Measurements from ENCODE around the gene EIF5AL1.
"Not testable (repeated sequence)": the region's sequence is repeated elsewhere in the genome, so short reads cannot be mapped to it uniquely, and the experiment has no call there.

Gene EIF5AL1

DNA sequence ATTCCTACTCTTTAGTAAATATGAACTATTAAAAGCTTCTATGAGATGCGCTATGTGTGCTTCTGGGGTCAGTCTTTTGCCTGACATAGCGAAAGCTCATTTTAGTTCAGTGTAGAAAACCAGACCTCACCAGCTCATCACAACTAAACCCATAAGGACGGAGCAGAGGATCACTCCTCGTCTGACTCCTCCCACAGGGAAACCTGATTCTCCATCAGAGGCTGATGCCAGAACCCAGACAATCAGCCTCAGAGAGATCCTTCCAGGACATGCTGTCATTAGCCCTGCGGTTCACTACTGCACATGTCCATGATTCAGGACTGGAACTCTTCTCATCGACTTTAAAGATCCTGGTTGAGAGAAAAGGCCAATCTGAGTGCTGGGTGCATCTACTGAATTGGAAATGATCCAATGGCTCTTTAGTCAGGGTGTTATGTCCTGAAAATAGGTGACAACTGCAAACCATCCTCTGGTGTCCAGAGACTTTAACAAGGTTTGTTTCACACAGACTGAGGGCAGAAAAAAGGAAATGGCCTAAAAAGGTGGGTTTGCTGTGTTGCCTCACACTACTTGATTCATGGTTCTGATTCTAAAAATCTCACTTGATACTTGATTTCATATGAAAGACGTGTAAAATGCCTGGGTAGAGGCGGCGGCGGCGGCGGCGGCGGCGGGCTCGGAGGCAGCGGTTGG is at the start of gene EIF5AL1:
EIF5AL1 (plus strand) TSS at position 643 of the 693 bp plus-strand sequence. CDS start 117 bp downstream, outside the sequence.
- not testable (repeated sequence) for DNase-seq

DNA sequence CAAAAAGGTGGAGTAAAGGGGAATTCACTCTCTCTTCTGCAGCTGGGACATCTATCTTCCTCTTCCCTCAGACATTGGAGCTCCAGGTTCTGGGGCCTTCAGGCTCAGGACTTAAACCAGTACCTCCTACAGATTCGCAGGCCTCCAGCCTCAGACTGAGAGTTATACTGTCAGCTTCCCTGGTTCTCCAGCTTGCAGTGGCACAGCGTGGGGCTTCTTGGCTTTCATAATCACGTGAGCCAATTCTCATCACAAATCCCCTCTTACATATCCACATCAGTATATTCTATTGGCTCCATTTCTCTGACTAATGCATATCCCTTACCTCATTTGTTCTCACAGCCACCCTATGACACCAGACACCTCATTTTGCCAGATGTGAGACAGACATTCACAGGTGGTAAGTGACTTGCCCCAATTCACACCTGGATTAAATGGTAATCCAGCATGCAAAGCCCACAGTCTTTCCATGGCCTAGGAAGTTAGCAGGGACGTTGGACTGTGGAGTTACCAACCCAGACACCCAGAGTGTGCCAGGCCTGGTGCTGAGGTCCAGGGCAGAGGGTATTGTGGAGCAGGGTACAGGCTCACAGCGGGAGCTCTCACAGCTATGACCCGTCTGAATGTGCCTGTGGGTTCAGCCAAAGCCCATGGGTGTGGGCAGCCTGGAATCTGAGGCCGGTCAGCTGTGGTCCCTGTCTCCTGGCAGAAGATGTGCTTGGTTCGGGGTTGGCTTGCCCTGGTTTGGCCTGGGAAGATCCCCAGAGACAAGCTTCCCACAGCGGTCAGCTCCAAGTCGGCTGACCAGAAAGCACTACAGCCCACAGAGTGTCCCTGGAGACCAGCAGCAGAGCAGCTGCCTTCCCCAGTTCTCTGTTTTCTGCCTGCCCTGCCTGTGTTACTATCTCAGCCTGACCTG is 48.5 kb upstream of the EIF5AL1 start:
- DNase-seq: no peak

DNA sequence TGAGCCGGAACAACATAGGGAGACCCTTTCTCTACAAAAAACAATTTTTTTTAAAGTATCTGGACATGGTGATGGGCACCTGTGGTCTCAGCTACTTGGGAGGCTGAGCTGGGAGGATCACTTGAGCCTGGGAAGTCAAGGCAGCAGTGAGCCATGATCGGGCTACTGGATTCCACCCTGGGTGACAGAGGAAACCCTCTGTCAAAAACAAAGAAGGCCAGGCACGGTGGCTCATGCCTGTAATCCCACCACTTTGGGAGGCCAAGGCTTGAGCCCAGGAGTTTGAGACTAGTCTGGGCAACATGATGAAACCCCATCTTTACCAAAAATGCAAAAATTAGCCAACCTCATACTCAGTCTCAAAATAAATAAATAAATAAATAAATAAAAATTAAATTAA is 47.0 kb upstream of the EIF5AL1 start:
- no peak for DNase-seq

DNA sequence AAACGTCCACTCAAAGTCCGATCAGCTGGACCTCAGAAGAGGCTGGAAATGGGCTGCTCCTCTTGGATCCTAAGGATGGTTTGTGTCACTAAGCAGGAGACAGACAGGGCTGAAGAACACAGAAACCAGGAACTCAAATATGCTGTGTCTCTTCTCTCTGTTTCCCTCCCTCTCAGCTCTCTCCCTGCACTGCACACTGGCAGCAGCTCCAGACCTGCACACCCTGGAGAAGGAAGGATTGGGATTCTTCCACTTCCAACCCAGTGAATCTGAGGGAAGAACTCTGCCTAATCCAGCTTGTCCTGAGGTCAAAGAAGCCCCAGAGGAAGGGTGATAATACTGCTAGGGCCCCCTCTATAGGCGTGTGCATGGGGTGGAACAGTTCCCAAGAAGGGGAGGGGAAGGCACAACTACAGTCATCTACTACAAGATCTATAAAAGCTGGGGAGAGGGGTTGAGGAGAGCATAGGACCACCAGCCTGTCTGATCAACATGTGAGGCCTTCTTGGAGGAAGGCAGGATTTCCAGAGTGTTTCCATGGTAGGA is 44.2 kb upstream of the EIF5AL1 start:
- DNase-seq: no peak

DNA sequence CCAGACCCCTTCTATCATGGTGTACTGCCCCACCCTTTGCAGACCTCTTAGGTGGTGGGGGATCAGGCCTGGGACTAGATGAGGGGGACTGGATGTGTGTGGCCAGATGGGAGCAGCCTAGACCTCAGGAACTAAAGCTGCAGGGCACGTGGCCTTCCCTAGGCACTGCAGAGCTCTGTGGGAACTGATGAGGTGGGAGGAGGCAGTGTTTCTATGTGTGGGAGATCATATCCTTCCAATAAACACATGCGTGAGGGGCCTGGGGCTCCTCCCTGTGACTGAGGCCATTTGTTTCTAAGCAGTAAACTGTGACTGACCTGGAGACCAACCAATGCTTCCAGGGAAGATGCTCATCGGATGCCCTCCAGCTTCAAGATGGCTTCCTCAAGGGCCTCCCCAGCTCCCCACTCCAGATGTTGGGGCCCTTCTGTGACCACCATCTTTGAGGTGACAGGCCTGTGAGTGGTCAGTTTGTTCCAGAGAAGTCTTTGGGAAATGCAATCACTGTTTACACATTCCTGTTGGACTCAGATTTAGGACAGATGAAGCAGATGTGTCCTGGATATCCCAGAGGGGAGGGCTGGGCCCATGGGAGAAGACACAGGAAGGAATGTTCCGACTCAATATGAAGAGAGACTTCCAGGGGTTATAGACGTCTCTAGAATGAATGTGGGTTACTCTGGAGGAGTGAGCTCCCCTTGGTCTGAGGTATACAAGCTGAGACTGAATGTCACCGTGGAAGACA is 43.3 kb upstream of the EIF5AL1 start:
- no peak for DNase-seq

DNA sequence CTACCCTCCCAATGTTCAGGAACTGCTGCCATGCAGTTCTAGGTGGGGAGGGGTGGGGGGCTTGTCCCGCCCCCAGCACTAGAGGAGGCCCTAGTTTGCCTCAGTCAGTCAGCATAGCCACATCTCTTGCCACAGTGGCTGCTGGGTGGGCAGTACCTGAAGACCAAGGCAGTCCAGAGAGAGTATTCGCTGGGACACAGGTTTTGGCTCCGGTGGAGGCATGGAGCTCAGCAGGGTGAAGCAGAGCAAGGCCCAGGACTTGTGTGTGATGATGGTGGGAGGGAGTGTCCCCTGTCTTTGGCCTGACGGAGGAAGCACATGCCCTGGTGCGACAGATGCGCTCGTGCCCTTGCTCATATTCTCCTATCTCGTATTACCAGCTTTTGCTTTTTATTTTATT is 42.2 kb upstream of the EIF5AL1 start:
- no peak for DNase-seq

DNA sequence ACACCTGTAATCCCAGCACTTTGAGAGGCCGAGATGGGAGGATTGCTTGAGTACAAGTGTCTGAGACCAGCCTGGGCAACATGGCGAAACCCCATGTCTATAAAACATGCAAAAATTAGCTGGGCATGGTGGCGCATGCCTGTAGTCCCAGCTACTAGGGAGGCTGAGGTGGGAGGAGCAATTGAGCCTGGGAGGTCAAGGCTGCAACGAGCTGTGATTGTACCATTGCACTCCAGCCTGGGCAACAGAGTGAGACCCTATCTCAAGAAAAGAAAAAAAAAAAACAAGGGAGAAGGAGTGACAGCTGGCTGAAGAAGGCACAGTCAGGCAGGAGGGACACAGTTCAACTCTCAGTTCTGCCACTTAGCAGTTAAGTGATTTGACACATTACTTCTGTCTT is 40.6 kb upstream of the EIF5AL1 start:
- DNase-seq: no peak

DNA sequence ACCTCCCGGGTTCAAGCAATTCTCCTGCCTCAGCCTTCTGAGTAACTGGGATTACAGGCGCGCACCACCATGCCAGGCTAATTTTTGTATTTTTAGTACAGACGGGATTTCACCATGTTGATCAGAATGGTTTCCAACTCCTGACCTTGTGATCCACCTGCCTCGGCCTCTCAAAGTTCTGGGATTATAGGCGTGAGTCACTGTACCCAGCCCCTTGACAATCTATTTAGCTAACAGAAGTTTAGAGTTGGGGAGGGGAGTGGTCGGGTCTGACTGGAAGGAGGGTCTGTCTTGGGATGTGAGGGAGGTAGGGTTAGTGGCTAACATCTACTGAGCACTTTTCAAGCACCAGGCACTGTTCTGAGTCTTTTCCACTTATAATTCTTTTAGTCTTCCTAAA is 39.9 kb upstream of the EIF5AL1 start:
- DNase-seq: no peak

DNA sequence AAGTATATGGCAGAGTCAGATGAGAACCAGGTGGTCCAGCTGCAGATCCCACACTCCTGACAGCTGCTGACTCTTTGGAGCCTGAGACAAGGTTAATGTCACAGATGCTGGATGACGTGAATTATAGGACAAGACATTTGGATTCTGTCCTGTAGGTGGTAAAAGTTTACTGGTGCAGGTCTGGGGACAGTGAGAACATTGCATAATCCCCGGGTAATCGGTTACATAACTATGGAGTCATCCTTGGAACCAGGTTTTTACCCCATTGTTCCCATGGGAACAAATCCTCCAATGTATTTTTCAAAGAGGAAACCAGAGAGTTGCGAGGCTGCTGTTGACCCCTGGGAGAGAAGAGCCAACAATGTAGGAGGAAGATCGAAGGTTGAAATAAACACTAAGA is 39.4 kb upstream of the EIF5AL1 start:
- DNase-seq: no peak

DNA sequence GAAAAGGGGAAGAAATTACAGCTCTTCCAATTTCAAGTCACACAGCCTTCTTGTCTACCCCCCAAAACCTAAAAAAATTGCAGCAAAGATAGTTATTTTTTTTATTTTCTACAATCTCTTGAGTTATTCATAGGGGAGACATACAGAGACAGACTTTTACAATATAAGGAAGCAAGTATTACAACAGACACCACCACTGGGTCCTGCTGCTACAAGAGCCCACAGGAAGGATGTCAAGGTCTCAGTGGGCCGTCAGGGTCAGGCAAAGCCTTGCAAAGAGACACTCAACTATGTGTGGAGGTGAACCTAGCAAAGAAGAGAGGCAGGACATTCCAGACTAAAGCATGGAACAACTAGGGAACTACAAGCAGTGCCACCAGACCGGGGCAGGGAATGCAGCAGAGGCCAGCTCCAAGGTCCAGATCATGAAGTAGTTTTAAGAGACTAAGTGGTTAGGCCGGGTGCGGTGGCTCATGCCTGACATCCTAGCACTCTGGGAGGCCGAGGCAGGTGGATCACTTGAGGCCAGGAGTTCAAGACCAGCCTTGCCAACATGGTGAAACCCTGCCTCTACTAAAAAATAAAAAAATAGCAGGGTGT is 38.7 kb upstream of the EIF5AL1 start:
- DNase-seq: no peak

DNA sequence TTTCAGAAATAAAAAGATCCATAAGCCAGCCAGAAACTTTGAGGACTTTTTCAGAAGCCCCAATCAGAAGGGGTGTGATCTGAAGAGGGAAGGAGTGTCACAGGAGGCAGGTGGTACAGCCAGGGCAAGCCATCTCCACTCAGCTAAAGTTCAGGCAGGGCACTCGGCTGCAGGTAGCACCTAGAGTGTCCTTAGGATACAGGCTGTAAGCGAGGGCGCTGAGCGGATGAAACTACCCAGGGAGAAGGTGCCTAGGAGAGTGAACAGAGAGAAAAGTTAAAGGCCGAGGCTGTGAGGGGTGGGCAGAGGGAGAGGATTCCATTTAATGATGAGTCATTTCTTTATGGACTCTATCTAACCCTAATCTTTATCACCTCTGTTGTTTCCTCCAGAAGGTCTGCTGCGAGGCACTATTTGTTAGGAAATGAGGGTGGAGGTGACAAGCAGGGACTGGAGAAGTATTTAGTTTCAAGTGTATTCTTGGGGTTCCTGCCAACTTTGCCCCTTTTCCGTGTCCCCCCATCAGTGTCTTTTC is 37.1 kb upstream of the EIF5AL1 start:
- DNase-seq: no peak

DNA sequence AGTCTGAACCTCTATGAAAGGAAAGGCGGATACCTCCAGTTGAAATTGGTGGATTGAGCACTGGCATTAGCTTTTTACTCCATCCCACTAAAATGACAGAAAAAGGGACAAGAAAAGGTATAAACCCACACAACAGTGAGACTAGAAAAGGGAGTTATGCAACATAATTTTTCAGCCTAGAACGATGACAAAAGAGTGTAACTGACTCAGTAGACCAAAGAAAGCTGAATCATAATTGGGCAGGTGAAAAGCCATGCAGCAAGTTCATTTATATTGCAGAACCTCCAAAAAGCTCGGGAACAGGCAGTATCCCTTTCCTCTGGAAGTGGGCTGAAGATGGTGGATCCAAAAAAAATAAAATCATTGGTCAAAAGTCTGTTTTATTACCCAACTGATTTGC is 36.5 kb upstream of the EIF5AL1 start:
- no peak for DNase-seq

DNA sequence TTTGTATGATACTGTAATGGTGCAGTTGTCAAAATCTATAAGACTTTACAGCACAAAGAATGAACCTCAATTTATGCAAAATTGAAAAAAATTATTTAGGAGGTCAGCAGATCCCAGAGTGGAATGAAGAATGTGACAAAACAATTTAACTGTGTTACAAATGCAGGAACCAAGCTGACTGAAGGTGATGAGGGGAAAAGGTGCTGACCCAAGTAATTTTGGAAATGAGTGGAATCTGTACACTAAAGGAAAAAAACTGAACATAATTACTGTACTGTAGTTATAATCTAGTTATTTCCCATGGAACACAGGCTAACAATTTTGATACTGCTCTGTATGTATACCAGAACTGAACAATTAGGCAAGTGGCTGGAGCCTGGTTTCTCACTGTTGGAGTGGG is 35.7 kb upstream of the EIF5AL1 start:
- DNase-seq: no peak

DNA sequence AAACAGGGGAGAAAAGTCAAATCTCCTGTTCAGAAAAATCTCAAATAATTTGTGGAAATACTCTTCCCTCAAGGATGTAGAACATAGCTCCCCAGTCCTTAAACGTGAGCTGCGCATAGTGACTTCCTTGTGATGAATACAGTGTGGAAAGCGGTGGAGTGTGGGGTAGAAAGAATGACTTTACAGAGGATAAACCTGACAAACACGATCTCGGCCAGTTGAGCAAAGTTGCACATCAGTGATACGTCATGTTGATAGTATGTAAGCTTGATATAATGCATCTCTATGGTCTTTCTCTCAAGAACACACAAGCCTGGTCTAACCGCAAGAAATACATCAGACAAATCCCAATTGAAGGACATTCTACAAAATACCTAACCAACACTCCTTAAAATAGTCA is 34.9 kb upstream of the EIF5AL1 start:
- no peak for DNase-seq

DNA sequence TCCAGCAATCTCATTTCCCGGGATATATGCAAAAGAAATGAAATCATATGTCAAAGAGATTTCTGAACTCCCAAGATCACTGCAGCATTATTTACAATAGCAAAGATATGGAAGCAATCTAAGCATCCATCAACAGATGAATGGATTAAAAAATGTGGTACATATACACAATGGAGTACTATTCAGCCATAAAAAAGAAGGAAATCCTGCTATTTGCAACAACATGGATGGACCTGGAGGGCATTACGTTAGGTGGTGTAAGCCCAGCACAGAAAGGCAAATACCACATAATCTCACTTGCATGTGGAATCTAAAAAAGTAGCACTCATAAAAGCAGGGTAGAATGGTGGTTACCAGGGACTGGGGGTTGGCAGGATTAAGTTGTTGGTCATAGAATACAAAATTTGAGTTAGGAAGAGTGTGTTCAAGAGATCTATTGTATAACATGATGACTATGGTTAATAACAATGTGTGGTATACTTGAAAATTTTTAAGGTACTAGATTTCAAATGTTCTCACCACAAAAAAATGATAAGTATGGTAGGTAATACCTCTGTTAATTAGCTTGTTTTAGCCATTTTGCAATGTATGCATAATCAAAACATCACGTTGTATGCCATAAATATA is 32.9 kb upstream of the EIF5AL1 start:
- no peak for DNase-seq

DNA sequence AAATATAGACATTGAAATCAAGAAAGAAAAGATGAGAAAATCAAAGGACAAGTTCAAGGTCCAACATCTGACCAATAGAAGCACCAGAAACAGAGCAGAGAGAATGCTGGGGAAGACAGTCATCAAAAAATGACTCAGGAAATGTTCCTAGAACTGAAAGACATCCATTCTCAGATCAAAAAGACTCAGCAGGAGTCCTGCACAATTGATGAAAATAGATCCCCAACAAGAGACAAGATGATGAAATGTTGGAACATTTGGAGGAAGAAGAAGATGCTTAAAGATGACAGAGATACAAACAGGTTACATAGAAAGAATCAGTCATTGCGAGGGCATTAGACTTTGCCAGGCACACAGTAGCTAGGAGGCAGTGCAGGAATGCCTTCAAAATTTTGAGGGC is 30.0 kb upstream of the EIF5AL1 start:
- DNase-seq: no peak

DNA sequence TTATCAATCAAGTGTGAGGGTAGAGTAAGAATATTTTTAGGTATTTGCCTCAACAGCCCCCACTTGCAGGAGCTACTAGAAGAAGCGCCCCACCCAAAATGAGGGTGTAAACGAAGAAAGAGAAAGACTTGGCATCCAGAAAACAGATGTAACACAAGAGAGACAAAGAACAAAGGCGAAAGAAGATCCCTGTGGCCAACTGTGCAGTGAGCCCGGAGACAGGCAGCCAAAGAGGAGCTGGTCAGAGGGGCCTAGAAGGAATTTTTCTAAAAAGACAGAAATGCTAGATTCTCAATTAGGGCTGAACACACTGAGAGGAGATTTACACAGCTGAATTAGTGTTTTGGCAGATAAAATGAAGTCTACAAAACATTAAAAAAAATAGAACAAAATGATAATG is 29.6 kb upstream of the EIF5AL1 start:
- DNase-seq: no peak

DNA sequence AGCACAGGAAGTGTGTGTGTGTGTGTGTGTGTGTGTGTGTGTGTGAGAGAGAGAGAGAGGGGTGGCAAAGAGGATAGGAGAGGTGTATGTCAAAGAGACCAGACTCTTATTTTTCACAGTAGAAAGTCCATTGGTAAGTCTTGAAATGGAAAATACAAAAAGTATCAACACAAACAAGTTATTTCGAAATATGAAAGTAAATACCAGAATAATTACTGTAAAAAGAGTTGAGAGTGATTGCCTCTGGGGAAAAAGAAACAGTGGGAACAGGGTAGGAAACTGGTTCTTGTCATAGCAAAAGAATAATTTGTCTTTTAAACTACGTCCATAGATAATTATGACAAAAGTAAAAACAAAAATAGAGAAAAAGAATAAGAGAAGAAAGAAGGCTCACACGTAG is 29.0 kb upstream of the EIF5AL1 start:
- DNase-seq: no peak

DNA sequence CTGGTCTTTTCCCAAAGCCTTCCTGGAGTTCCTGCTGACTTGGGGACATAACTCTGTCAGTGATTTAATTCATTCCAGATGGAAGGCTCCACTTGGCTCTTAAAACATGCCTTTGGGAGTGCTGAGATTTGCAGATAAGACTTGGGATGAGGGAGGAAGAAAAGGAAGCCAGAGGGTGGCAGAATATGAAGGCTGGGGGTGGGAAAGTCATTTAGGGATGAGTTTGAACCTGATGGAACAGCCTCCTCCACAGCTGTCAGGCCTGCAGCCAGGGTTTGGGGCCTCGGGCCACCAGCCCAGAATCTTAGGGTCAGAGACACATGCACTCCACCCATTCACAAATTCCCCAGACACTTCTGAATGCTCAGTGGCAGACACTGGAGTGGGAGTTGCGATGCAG is 28.4 kb upstream of the EIF5AL1 start:
- DNase-seq: no peak

DNA sequence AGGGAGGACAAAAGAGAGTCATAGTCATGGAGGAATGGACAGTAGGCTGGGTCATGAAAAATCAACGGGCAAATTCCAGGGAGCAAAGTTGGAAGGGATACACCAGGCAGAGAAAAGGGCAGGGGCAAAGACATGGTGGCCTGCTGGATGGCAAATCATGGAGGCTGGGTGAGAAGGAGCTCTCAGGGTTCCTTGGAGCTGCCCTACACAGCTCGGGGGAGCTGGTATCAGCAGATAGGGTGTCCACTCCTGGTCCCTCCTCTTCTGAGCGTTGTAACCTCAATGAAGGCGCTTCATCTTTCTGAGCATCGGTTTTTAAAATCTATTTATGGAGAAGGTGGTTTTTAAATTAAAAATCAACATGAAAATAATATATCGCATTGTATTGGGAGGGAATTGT is 27.9 kb upstream of the EIF5AL1 start:
- DNase-seq: no peak

Measured in anterior cingulate cortex (tissue), 58 donors.